GM23338 (cell line): ENCODE results near the gene RCBTB2. TPM values are rescaled to one million over a fixed set of nuclear protein-coding genes. Genes with fewer than 3 reads are reported as not detected.

Experiments used
- ATAC-seq: fragments of 200-7000 bp; cut with Tn5 transposase; 3 replicates; pipeline ENCODE4 v1.9.1; 2020
- DNase-seq: peaks from one replicate; pipeline ENCODE4 v3.0.0-alpha.2; 2015; ENCODE audit warnings: low spot score
- H2AFZ ChIP-seq: fragments of 200-600 bp; sonication (generic); 2 replicates; pipeline ENCODE4 v1.8.0; 2016; ENCODE audit warnings: antibody characterized with exemption, mild to moderate bottlenecking, moderate library complexity
- H3F3A ChIP-seq: fragments of 200-600 bp; sonication (generic); replicated peaks from 2 replicates; pipeline ENCODE4 v1.8.0; 2017; ENCODE audit warnings: antibody characterized with exemption, mixed run types, low read depth
- H3K27ac ChIP-seq: fragments of 200-600 bp; sonication (generic); 2 replicates; pipeline ENCODE4 v1.6.1; 2016; ENCODE audit warnings: low read depth
- H3K27me3 ChIP-seq: fragments of 200-600 bp; sonication (generic); 2 replicates; pipeline ENCODE4 v1.8.0; 2016; ENCODE audit warnings: mild to moderate bottlenecking, mixed run types, moderate library complexity; ENCODE audit not compliant: insufficient read depth
- H3K36me3 ChIP-seq: fragments of 200-600 bp; sonication (generic); 2 replicates; pipeline ENCODE4 v1.8.0; 2016; ENCODE audit warnings: mild to moderate bottlenecking; ENCODE audit not compliant: insufficient read depth
- H3K4me1 ChIP-seq: fragments of 200-600 bp; sonication (generic); 2 replicates; pipeline ENCODE4 v1.8.0; 2016; ENCODE audit warnings: mild to moderate bottlenecking, moderate library complexity; ENCODE audit not compliant: insufficient read depth
- H3K4me2 ChIP-seq: fragments of 200-600 bp; sonication (generic); 2 replicates; pipeline ENCODE4 v1.7.1; 2017; ENCODE audit warnings: mixed run types
- H3K4me3 ChIP-seq: fragments of 200-600 bp; sonication (generic); 2 replicates; pipeline ENCODE4 v1.6.1; 2016; ENCODE audit warnings: mixed run types
- H3K79me2 ChIP-seq: fragments of 200-600 bp; sonication (generic); replicated peaks from 2 replicates; pipeline ENCODE4 v1.8.0; 2017; ENCODE audit warnings: mild to moderate bottlenecking; ENCODE audit not compliant: insufficient read depth
- H3K9me2 ChIP-seq: fragments of 200-600 bp; sonication (generic); 2 replicates; pipeline ENCODE4 v1.8.0; 2017; ENCODE audit not compliant: insufficient read depth
- H4K20me1 ChIP-seq: fragments of 200-600 bp; sonication (generic); replicated peaks from 2 replicates; pipeline ENCODE4 v1.8.0; 2017; ENCODE audit warnings: mild to moderate bottlenecking; ENCODE audit not compliant: insufficient read depth
- H3K27ac Mint-ChIP-seq: 2 replicates; pipeline ENCODE4 v1.8.0; 2020; ENCODE audit warnings: inconsistent platforms, mild to moderate bottlenecking, moderate library complexity, mixed read lengths
- H3K27me3 Mint-ChIP-seq: 3 replicates; pipeline ENCODE4 v1.8.0; 2022; ENCODE audit warnings: low read depth, mild to moderate bottlenecking, moderate library complexity, mixed read lengths, inconsistent platforms; ENCODE audit not compliant: insufficient read depth, poor library complexity
- H3K36me3 Mint-ChIP-seq: 3 replicates; pipeline ENCODE4 v1.8.0; 2021; ENCODE audit warnings: low read depth, mild to moderate bottlenecking, inconsistent platforms, moderate library complexity, mixed read lengths
- H3K4me1 Mint-ChIP-seq: 3 replicates; pipeline ENCODE4 v1.8.0; 2020; ENCODE audit warnings: mild to moderate bottlenecking, inconsistent platforms, mixed read lengths
- H3K4me3 Mint-ChIP-seq: 3 replicates; pipeline ENCODE4 v1.8.0; 2021; ENCODE audit warnings: moderate library complexity, mild to moderate bottlenecking, inconsistent platforms, mixed read lengths
- H3K9me3 Mint-ChIP-seq: 3 replicates; pipeline ENCODE4 v1.8.0; 2020; ENCODE audit warnings: moderate library complexity, mild to moderate bottlenecking, inconsistent platforms, mixed read lengths
- CREB1 ChIP-seq: fragments of 250-450 bp; sonication (Bioruptor Pico); IDR thresholded peaks from 2 replicates; pipeline ENCODE4 v1.5.0; 2020; ENCODE audit warnings: low read depth, mild to moderate bottlenecking, moderate library complexity
- CTCF ChIP-seq, 2 experiments: fragments of 200-600 bp in 1 of 2; sonication (generic) in 1 of 2; conservative IDR thresholded peaks; 2 replicates each; pipeline versions ENCODE4 v1.5.1 to v1.6.1; 2016 to 2017; ENCODE audit warnings: antibody characterized with exemption in 2 of 2, low read depth in 2 of 2, mild to moderate bottlenecking in 2 of 2, moderate library complexity in 1 of 2
- ETS1 ChIP-seq: IDR thresholded peaks from 2 replicates; pipeline ENCODE4 v1.6.1; 2016; ENCODE audit warnings: antibody characterized with exemption
- EZH2 ChIP-seq: fragments of 200-600 bp; sonication (generic); IDR thresholded peaks from one replicate; pipeline ENCODE4 v1.8.0; 2017; ENCODE audit warnings: antibody characterized with exemption, mild to moderate bottlenecking, low read depth; ENCODE audit not compliant: unreplicated experiment
- EZH2phosphoT487 ChIP-seq: fragments of 200-600 bp; sonication (generic); IDR thresholded peaks from one replicate; pipeline ENCODE4 v1.8.1; 2018; ENCODE audit warnings: antibody characterized with exemption; ENCODE audit not compliant: unreplicated experiment
- JUNB ChIP-seq: IDR thresholded peaks from one replicate; pipeline ENCODE4 v1.6.1; 2016; ENCODE audit warnings: antibody characterized with exemption; ENCODE audit not compliant: unreplicated experiment
- NANOG ChIP-seq: IDR thresholded peaks from 2 replicates; pipeline ENCODE4 v1.6.1; 2016; ENCODE audit warnings: antibody characterized with exemption, borderline replicate concordance
- POLR2AphosphoS5 ChIP-seq: IDR thresholded peaks from 2 replicates; pipeline ENCODE4 v1.6.1; 2016; ENCODE audit warnings: antibody characterized with exemption, low read depth
- REST ChIP-seq: IDR thresholded peaks from one replicate; pipeline ENCODE4 v1.6.1; 2018; ENCODE audit warnings: antibody characterized with exemption; ENCODE audit not compliant: unreplicated experiment
- ZNF114 ChIP-seq: fragments of 250-450 bp; sonication (Bioruptor Pico); IDR thresholded peaks from 2 replicates; pipeline ENCODE4 v1.5.0; 2020; ENCODE audit warnings: mild to moderate bottlenecking, moderate library complexity
- ZNF331 ChIP-seq: fragments of 250-450 bp; sonication (Bioruptor Pico); IDR thresholded peaks from 2 replicates; pipeline ENCODE4 v1.5.0; 2020; ENCODE audit warnings: low read depth, mild to moderate bottlenecking, moderate library complexity
- polyA plus RNA-seq: library from polyadenylated mRNA; unstranded; fragments of >200 nt; fragmentation: Nextera tagmentation; extraction: Ambion mirVana; gene quantifications from 2 replicates; pipeline ENCODE4 v1.2.1, GENCODE V29; 2016
- total RNA-seq: library from RNA; depleted of rRNA; stranded (reverse); fragments of >200 nt; shearing (Covaris generic); gene quantifications from 2 replicates; pipeline ENCODE4 v1.2.3, GENCODE V29; 2014

RCBTB2 gene
- total and polyA plus RNA-seq, 2 experiments from 2014 or later, result 8.1 to 20.8 TPM

GRCh38 chr13:48493851-48494250 is 39.0 kb downstream of the RCBTB2 start (continued):
- TF ChIP-seq EZH2phosphoT487, result no peak
- TF ChIP-seq ZNF331 (CRISPR knock-in tag), result no peak
- no peak for TF ChIP-seq JUNB
- TF ChIP-seq REST, result no peak
- TF ChIP-seq CREB1 (CRISPR knock-in tag), result no peak
- no peak for TF ChIP-seq POLR2AphosphoS5
- no peak for TF ChIP-seq EZH2
- TF ChIP-seq CTCF (conservative IDR thresholded peaks at IDR 0.05; ENCODE audit: low read depth in 2 of 2), result no peak

GRCh38 chr13:48493066-48493765 is 39.7 kb downstream of the RCBTB2 start:
- Histone ChIP-seq H3K27ac (no peak overlapping the region), H2AFZ (no peak overlapping the region), H4K20me1 (no peaks in the 10 kb centered on the region)
- no peak for TF ChIP-seq JUNB
- TF ChIP-seq POLR2AphosphoS5, result no peak
- TF ChIP-seq ZNF114 (CRISPR knock-in tag), result no peak
- no peak for TF ChIP-seq EZH2
- TF ChIP-seq NANOG, result no peak
- TF ChIP-seq CREB1 (CRISPR knock-in tag), result no peak
- TF ChIP-seq EZH2phosphoT487, result no peak
- no peak for TF ChIP-seq ETS1
- no peak for TF ChIP-seq CTCF (conservative IDR thresholded peaks at IDR 0.05; ENCODE audit: low read depth in 2 of 2)

More at GRCh38 chr13:48493066-48493765, 39.7 kb downstream of the RCBTB2 start:
- no peaks in the 10 kb centered on the region for H3K36me3 ChIP-seq
- Mint-ChIP-seq H3K9me3 (no peaks in the 10 kb centered on the region), H3K36me3 (peaks cover 10% of the 10 kb centered on the region), H3K4me1 (peaks cover 14% of the 10 kb centered on the region), H3K4me3 (no peak overlapping the region), H3K27me3 (no peaks in the 10 kb centered on the region), H3K27ac (no peak overlapping the region)
- DNase-seq (no peak), ATAC-seq (no peak)
- H3K27me3 ChIP-seq, result no peaks in the 10 kb centered on the region
- H3K4me1 ChIP-seq, result peaks cover 9% of the 10 kb centered on the region; the same call in 1 of the 2 replicates
- H3K4me3 ChIP-seq, result no peak overlapping the region
- no peaks in the 10 kb centered on the region for H3K9me2 ChIP-seq
- H3F3A ChIP-seq, result no peaks in the 10 kb centered on the region
- H3K4me2 ChIP-seq, result no peak overlapping the region
- H3K79me2 ChIP-seq, result no peaks in the 10 kb centered on the region
